Activated CD8-positive, alpha-beta T cell treated with anti-CD3 and anti-CD28 coated beads for 36 hours (primary cell): ENCODE data around the gene AK4. TPM values are rescaled to one million over a fixed set of nuclear protein-coding genes. Genes with fewer than 3 reads are reported as not detected.
A peak's percentile ranks its signal among the peaks of the same experiment; 100 is the strongest.

Experiments used
- ATAC-seq: fragments of 200-7000 bp; cut with Tn5 transposase; one replicate; pipeline ENCODE4 v1.10.0; 2021; ENCODE audit warnings: mild to moderate bottlenecking, moderate library complexity
- CTCF ChIA-PET: fragments of 350-600 bp; sonication (Branson Sonifier 250); formaldehyde crosslinking; loops from one replicate; lab custom pipeline; 2021; ENCODE audit warnings: antibody characterized with exemption; lab: Charles Lee
- POLR2A ChIA-PET: fragments of 350-600 bp; sonication (Branson Sonifier 250); formaldehyde crosslinking; loops from one replicate; lab custom pipeline; 2021; ENCODE audit warnings: antibody characterized with exemption; lab: Charles Lee
- DNase-seq: peaks from one replicate; pipeline ENCODE4 v3.0.0-alpha.2; 2020
- H3K27ac Mint-ChIP-seq: one replicate; pipeline ENCODE4 v1.8.0; 2021; ENCODE audit warnings: mild to moderate bottlenecking, mixed read lengths
- H3K27me3 Mint-ChIP-seq: one replicate; pipeline ENCODE4 v1.8.0; 2021; ENCODE audit warnings: mixed read lengths
- H3K36me3 Mint-ChIP-seq: one replicate; pipeline ENCODE4 v1.8.0; 2021; ENCODE audit warnings: low read depth, mixed read lengths
- H3K4me1 Mint-ChIP-seq: one replicate; pipeline ENCODE4 v1.8.0; 2021; ENCODE audit warnings: low read depth, mixed read lengths
- H3K4me3 Mint-ChIP-seq: one replicate; pipeline ENCODE4 v1.8.0; 2021; ENCODE audit warnings: mild to moderate bottlenecking, moderate library complexity, mixed read lengths
- H3K9me3 Mint-ChIP-seq: one replicate; pipeline ENCODE4 v1.8.0; 2021; ENCODE audit warnings: mixed read lengths
- CTCF ChIP-seq: fragments of 200-600 bp; IDR thresholded peaks from one replicate; pipeline ENCODE4 v1.8.0; 2022; ENCODE audit warnings: antibody characterized with exemption, mild to moderate bottlenecking
- intact Hi-C: fragments of 100-400 bp; cut with micrococcal nuclease; formaldehyde crosslinking; loops from one replicate; pipeline ENCODE4 v1.10.0; 2022
- total RNA-seq, 2 experiments: library from RNA; stranded (reverse); gene quantifications; one replicate each; pipeline ENCODE4 v1.2.3, GENCODE V29; 2021

The AK4 gene
- total RNA-seq, 2 experiments from 2014 or later: 151 to 156 TPM

- intact Hi-C loops: loop anchor here (5.0 kb wide), 1 partner anchor 168 kb away; the partner anchor contains the start of genes LEPR and LEPROT
- Mint-ChIP-seq H3K4me1 (peaks cover 16% of the 10 kb centered on the region), H3K9me3 (no peaks in the 10 kb centered on the region), H3K27ac (peak overlapping the region; percentile 81), H3K36me3 (no peaks in the 10 kb centered on the region), H3K4me3 (peak overlapping the region; percentile 85), H3K27me3 (peaks cover 13% of the 10 kb centered on the region)
- CTCF ChIA-PET: interaction anchor here (0.8 to 2.0 kb wide), 9 partner anchors 13 to 434 kb away, joined by 3 to 8 read pairs (median 5); no protein-coding TSS in a partner anchor
- no peak for TF ChIP-seq CTCF
- POLR2A ChIA-PET: interaction anchor here (0.6 to 1.6 kb wide), 4 partner anchors 9 to 1333 kb away, joined by 3 to 4 read pairs (median 3); no protein-coding TSS in a partner anchor
- ATAC-seq: peak; percentile 38
- no peak for DNase-seq
Observed at GRCh38 chr1:65253800-65254319, 105.9 kb downstream of the AK4 start.

DNA sequence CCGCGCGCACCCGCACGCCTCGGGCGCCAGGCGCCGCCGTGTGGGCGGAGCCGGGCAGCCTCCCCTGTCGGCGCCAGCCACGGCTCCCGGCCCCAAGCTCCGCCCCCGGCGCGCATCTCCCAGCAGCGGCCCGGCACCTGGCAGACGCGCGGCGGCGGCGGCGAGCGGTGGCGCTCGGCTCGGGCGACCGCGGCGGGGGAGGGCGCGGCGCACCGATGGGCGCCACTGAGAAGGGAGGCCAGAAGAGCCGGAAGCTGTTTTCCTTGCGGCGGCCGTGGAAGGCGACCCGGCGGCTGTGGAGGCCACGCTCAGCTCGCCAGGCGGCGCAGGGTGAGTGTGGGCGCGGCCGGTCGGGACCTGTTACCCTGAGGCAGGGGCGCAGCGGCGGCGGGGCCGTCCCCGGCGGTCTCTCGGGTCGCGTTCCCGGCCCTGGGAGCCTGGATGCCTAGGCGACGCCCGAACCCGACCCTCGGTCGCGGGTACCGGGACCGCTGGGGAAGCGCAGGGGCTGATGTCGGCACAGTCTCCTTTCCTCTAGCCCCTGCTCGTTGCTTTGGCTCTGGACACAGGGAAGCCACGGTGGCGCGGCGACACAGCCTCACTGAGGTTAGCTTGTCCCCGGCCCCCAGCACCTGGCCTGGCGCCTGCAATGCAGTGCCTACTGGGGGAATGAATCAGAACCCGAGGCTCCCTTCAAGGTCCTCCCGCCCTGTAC is 106.5 kb downstream of the AK4 start:
- peaks cover 13% of the 10 kb centered on the region for H3K27me3 Mint-ChIP-seq
- DNase-seq (peak; percentile 89), ATAC-seq (peak; percentile 98)
- no peak overlapping the region for H3K27ac Mint-ChIP-seq
- peaks cover 18% of the 10 kb centered on the region for H3K4me1 Mint-ChIP-seq
- H3K4me3 Mint-ChIP-seq: peak overlapping the region; percentile 85
- no peaks in the 10 kb centered on the region for H3K36me3 Mint-ChIP-seq
- no peak for TF ChIP-seq CTCF
- POLR2A ChIA-PET: interaction anchor here (0.7 to 1.6 kb wide), 3 partner anchors 9 to 139 kb away, joined by 3 to 4 read pairs (median 3); no protein-coding TSS in a partner anchor
- H3K9me3 Mint-ChIP-seq: no peaks in the 10 kb centered on the region
- CTCF ChIA-PET: interaction anchor here (0.8 to 1.9 kb wide), 8 partner anchors 12 to 433 kb away, joined by 3 to 8 read pairs (median 5); no protein-coding TSS in a partner anchor
- intact Hi-C loops: loop anchor here (5.0 kb wide), 1 partner anchor 168 kb away; the partner anchor contains the start of genes LEPR and LEPROT

DNA sequence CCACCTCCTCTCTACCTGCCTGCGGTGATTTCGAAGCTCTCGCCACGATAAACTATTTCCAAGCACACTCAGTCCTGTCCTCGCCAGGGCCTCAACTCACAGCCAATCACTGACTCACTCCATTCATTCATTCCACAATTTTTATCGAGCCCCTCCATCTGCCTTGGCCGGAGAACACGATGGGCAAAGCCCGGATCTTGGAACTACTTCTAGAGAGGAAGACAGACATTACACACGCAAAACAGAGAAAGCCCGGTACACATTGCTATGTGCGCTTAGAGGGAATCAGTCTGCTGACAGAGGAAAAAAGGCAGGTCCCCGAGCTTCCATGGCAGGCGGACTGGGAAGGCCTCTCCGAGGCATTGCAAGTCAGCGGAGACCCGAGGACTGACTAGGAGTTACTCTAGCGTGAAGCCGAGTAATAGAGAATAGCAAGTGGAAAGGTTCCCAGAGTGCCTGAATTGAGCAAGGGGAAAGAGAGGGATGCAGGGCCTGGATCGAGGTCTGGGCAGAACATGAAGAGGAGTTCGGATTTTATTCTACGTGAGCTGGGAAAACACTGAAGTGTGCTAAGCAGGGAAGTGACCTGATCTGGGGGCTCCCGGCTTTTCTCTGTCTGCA is 107.1 kb downstream of the AK4 start:
- ChIA-PET CTCF (interaction anchor here (1.2 to 1.4 kb wide), 5 partner anchors 12 to 433 kb away, joined by 3 to 8 read pairs (median 5); no protein-coding TSS in a partner anchor), POLR2A (interaction anchor here (1.6 kb wide), 1 partner anchor 12 kb away, joined by 3 read pairs; no protein-coding TSS in a partner anchor)
- DNase-seq (no peak), ATAC-seq (no peak)
- Mint-ChIP-seq H3K9me3 (no peaks in the 10 kb centered on the region), H3K4me3 (peak overlapping the region; percentile 78), H3K27ac (no peak overlapping the region), H3K27me3 (peaks cover 13% of the 10 kb centered on the region), H3K36me3 (no peaks in the 10 kb centered on the region), H3K4me1 (peaks cover 23% of the 10 kb centered on the region)
- intact Hi-C loops: no loop called here
- TF ChIP-seq CTCF: no peak

DNA sequence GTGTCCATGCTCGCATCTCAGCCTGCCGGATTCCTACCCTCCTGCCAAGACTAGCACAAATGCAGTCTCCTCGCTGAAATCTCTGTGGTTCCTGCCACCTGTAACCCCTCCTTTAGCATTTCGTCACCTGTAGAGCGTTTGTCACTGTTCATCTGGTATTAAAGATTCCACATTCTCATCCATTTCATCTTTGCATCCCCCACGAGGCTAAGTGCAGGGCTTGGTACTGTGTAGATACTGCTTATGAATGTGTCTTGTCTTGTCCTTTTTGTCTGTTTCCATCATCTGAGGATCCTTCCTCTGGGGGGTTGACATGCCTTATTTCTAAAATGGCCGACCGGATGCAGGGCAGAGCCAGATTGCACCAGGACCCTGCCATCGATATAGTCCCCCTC is 107.7 kb downstream of the AK4 start:
- Mint-ChIP-seq H3K4me3 (peak overlapping the region; percentile 78), H3K4me1 (peaks cover 28% of the 10 kb centered on the region), H3K27ac (no peak overlapping the region), H3K27me3 (peaks cover 13% of the 10 kb centered on the region), H3K36me3 (no peaks in the 10 kb centered on the region), H3K9me3 (no peaks in the 10 kb centered on the region)
- intact Hi-C loops: no loop called here
- DNase-seq (no peak), ATAC-seq (no peak)
- CTCF ChIA-PET: interaction anchor here (1.3 kb wide), 1 partner anchor 432 kb away, joined by 5 read pairs; no protein-coding TSS in a partner anchor
- POLR2A ChIA-PET: interaction anchor here (1.0 kb wide), 1 partner anchor 8 kb away, joined by 3 read pairs; no protein-coding TSS in a partner anchor
- TF ChIP-seq CTCF: no peak
